HG03196 (cell line): ENCODE results near the gene VWA5B1.

Experiments used
- ATAC-seq: cut with Tn5 transposase; IDR thresholded peaks from one replicate; pipeline ENCODE4 v1.9.1; 2021; ENCODE audit not compliant: unreplicated experiment

VWA5B1 gene

GRCh38 chr1:20386323-20387081, 95.8 kb downstream of the VWA5B1 start:
- ATAC-seq = no peak

GRCh38 chr1:20389571-20389970, 98.9 kb downstream of the VWA5B1 start:
- ATAC-seq = no peak

GRCh38 chr1:20390589-20391331, 100.1 kb downstream of the VWA5B1 start:
- ATAC-seq = no peak

- ATAC-seq = no peak
These were observed 104.6 kb downstream of the VWA5B1 start for GRCh38 chr1:20395255-20395654.

- no peak for ATAC-seq
These were observed 108.1 kb downstream of the VWA5B1 start for GRCh38 chr1:20398744-20399143.

GRCh38 chr1:20399196-20399595, 108.5 kb downstream of the VWA5B1 start:
- no peak for ATAC-seq

GRCh38 chr1:20399606-20400180, 109.0 kb downstream of the VWA5B1 start:
- no peak for ATAC-seq

GRCh38 chr1:20400341-20401177, 109.9 kb downstream of the VWA5B1 start:
- no peak for ATAC-seq

GRCh38 chr1:20401405-20402010, 110.8 kb downstream of the VWA5B1 start:
- no peak for ATAC-seq

- ATAC-seq = no peak
These were observed 112.1 kb downstream of the VWA5B1 start for GRCh38 chr1:20402585-20403422.

GRCh38 chr1:20403423-20404145, 112.9 kb downstream of the VWA5B1 start:
- ATAC-seq = no peak

- no peak for ATAC-seq
These were observed 113.8 kb downstream of the VWA5B1 start for GRCh38 chr1:20404466-20404865.
